ENCODE data around the gene CD33.

DNA sequence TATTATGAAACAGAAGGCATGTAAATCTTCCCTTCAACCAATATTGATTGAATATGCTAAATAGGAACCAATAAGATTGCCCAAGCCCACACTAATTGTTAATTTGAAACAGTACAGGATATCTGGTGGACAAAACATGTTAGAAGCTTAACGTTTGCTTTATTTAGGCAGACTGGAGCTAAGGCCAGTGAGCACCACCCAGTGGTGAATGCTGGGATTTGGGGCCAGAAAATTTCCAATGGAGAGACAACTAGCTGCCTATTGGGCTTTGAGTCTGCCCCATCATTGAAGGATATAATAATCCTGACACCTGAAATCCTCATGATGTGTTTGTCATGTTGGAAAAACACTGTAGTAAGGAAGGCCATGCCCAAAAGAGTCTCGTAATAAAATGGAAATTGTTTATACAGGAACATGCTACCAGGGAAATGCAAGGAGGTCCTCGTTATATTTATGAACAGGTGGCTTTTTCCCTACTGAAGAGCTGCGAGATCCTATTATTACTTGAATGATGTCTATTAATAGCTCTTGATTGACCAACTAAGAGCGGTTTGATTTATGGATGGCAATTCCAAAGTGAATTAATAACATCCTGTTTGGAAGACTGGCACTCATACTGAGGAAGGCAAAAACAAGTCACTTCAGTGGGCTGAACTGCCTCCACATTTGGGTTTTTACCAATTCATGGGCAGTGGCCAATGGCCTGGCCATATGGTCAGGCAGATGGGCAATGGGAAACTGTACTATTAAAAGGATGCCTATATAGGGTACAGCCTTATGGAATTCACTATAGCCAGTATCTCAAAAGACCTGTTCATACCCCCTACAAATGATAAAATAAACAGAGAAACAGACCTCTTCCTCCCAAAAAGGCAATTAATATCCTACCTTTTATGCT, 34.7 kb downstream of the CD33 start:
- TF ChIP-seq CTCF (conservative IDR thresholded peaks at IDR 0.05 in 1 of 2, IDR thresholded peaks at IDR 0.05 in 1 of 2; ENCODE audit: low read depth in 1 of 2, low read length in 2 of 2) (peak; percentile 30 to 76), EZH2 (IDR thresholded peaks at IDR 0.05; ENCODE audit: low read length, missing control alignments) (no peak)

All from fibroblast of lung (primary cell).